Activated T-helper 9 cell treated with anti-CD3 and anti-CD28 coated beads, Interleukin-2, amount 50 U/mL, for 16 hours (primary cell): ENCODE measurements around the gene BLZF1.
"Not testable (repeated sequence)": the region's sequence is repeated elsewhere in the genome, so short reads cannot be mapped to it uniquely, and the experiment has no call there.

Experiments used
- DNase-seq: peaks from one replicate; pipeline ENCODE4 v3.0.0-alpha.2; 2020; ENCODE audit warnings: low read depth

Gene BLZF1

DNA sequence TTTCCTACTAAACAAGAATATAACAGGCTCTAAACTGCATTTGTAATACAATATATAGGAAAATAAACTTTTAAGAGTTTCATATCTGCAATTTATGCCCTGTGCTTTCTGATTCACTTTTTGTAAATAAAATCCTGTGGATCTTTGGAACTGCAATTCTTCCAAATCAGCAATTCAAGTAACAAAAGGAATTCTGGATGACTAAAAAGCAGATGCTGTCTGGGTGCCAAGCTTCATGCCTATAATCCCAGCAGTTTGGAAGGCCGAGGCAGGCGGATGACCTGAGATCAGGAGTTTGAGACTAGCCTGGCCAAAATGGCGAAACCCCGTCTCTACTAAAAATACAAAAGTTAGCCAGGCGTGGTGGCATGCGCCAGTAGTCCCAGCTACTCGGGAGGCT is 6.7 kb upstream of the BLZF1 start:
- DNase-seq: no peak

DNA sequence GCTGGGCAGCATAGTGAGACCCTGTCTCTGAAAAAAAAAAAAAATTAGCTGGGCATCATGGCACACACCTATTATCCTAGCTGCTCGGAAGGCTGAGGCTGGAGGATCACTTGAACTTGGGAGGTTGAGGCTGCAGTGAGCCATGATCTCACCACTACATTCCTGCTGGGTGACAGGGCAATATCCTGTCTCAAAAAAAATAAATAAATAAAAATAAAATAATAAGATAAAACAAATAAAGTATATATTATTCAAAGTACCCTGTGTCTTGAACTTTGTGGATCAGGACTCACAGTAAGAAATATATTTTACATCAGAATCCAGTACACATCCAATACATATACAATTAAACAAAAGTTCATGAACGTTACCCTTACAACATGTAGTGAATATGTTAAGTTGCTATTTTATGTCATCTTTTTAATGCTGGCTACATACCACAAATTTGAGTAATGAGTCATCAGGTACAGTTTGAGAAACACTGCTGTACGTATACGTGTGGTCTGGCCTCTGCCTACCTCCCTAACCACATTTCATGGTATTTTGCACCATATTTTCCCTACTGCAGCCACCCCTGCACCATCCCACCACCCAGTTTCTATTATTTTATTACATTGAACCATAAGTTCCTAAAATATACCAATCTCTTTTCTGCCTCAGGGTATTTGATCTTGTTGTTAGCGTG is 4.8 kb upstream of the BLZF1 start:
- DNase-seq: no peak

DNA sequence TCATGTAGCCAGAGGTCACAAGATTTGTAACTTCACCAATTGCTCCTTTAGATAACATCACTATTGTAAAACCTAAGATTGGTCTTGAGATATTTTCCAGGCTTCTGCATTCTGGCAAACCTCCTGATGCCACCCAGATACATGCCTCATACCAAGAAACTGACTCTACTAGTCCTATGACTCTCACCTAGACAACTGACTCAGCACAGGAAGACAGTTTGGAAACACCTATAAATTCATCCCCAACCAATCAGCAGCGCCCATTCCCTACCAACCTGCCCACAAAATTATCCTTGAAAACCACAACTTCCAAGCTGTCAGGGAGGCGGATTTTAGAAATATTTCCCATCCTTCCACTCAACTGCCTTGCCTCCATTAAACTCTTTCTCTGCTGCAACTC is 3.0 kb upstream of the BLZF1 start:
- no peak for DNase-seq

- DNase-seq: no peak
These were observed 804 bp upstream of the BLZF1 start for GRCh38 chr1:169367096-169367685.

GRCh38 chr1:169368406-169368769 is 393 bp downstream of the BLZF1 start:
- DNase-seq: peak; percentile 6

- DNase-seq: no peak
These were observed 3.4 kb downstream of the BLZF1 start for GRCh38 chr1:169371404-169371803.

DNA sequence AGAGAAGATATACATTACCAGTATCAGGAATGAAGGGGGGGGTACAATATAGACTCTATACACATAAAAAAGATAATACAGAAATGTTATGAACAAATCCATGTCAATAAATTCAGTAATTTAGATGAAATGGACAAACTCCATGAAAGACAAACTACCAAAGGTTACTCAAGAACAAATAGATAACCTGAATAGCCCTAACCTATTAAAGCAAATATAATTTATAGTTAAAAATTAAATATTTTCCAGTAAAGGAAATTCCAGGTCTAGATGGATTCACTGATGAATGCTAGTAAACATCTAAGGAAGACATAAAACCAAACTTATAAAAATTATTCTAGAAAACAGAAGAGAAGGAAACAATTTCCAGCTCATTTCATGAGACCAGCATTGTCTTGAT is 13.2 kb downstream of the BLZF1 start:
- DNase-seq: no peak

- no peak for DNase-seq
These were observed 15.5 kb downstream of the BLZF1 start for GRCh38 chr1:169383449-169383848.

GRCh38 chr1:169387399-169387798 is 19.4 kb downstream of the BLZF1 start:
- no peak for DNase-seq

- DNase-seq: no peak
These were observed 22.3 kb downstream of the BLZF1 start for GRCh38 chr1:169390303-169390702.

DNA sequence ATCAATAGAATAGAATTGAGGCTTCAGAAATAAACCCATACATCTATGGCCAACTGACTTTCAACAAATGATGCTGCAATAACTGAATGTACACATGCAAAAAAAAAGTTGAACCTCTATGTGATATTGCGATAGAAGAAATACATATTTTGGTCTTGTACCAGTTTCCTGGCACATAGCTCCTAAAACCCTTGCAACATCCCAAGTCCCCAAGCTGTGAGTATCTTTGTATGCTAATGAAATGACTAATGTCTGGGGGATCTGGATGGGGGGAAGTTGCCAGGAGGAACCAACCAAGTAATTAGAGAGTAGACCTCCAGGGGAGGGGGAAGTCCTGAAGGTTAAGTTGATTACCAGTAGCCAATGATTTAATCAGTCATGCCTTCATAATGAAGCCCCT is 24.4 kb downstream of the BLZF1 start:
- no peak for DNase-seq

GRCh38 chr1:169395955-169396354 is 28.0 kb downstream of the BLZF1 start:
- no peak for DNase-seq

GRCh38 chr1:169402578-169402977 is 34.6 kb downstream of the BLZF1 start:
- DNase-seq: not testable (repeated sequence)

DNA sequence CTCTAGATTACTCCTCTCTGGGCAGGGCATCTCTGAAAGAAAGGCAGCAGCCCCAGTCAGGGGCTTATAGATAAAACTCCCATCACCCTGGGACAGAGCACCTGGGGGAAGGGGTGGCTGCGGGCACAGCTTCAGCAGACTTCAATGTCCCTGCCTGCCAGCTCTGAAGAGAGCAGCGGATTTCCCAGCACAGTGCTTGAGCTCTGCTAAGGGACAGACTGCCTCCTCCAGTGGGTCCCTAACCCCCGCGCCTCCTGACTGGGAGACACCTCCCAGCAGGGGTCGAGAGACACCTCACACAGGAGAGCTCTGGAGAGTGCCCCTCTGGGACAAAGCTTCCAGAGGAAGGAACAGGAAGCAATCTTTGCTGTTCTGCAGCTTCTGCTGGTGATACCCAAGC is 40.3 kb downstream of the BLZF1 start:
- DNase-seq: not testable (repeated sequence)

- no peak for DNase-seq
These were observed 47.0 kb downstream of the BLZF1 start for GRCh38 chr1:169414952-169415351.

DNA sequence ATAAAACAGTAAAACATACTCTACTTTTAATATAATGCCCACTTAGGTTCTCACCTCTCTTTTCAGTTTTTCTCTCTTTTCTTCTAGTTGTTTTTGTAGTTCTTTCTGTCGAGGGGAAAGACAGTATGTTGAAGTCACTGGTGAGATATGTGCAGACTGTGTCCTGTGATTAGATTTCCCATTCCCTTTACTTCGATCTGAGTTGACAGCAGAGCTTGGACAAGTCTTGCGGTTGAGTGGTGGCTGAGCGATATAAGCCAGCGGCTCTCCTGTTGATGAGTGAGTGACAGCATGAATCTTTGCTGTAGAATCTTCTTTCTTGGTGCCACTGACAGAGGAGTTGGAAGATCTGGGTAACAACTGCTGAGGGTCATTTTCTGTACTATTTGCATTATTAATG is 53.3 kb downstream of the BLZF1 start:
- DNase-seq: no peak

GRCh38 chr1:169426174-169426705 is 58.2 kb downstream of the BLZF1 start:
- no peak for DNase-seq

DNA sequence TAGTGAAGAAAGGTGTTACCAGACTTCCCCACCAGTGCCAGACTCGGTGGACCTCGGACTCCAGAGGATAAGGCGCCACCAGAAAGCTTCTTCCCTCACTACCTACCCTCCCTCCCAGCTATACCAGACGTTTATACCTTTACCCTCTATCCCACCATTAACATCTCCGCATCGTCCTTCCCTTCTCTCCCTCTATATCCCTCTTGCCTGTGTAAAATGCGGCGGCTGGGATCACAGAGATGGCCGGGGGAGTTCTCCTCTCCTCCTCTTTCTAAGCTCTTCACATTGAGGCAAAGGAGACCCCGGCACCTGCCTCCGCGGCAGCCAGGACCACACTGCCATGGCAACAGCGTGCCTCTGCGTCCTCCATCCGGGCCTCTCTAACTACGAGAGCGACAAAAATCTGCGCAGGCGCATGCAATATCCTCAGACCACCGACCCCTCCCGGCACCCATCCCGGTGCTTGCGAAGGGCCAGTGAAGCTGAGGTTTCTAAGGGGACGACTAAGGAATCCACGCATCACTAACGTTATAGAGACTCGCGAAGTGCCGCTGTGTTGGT is 59.2 kb downstream of the BLZF1 start, which contains the start of gene CCDC181:
TSS of gene CCDC181 (minus strand) at position 394 of the 561 bp plus-strand sequence. CDS start 2,547 bp downstream, outside the sequence.
- DNase-seq: peak; percentile 23
